Hindlimb muscle (tissue), 1 donor: ENCODE results near the gene ACTRT3. TPM values are rescaled to one million over a fixed set of nuclear protein-coding genes. Genes with fewer than 3 reads are reported as not detected.
"Not testable (repeated sequence)": the region's sequence is repeated elsewhere in the genome, so short reads cannot be mapped to it uniquely, and the experiment has no call there.

Experiments
- DNase-seq: peaks from one replicate; pipeline ENCODE4 v3.0.0-alpha.2; 2013
- polyA plus RNA-seq: library from polyadenylated mRNA; unstranded; fragments of 120-200 nt; gene quantifications from one replicate; pipeline ENCODE4 v1.2.1, GENCODE V29; 2013; ENCODE audit not compliant: insufficient read length

Gene ACTRT3
- polyA plus RNA-seq, 1 donor: 2.1 TPM

DNA sequence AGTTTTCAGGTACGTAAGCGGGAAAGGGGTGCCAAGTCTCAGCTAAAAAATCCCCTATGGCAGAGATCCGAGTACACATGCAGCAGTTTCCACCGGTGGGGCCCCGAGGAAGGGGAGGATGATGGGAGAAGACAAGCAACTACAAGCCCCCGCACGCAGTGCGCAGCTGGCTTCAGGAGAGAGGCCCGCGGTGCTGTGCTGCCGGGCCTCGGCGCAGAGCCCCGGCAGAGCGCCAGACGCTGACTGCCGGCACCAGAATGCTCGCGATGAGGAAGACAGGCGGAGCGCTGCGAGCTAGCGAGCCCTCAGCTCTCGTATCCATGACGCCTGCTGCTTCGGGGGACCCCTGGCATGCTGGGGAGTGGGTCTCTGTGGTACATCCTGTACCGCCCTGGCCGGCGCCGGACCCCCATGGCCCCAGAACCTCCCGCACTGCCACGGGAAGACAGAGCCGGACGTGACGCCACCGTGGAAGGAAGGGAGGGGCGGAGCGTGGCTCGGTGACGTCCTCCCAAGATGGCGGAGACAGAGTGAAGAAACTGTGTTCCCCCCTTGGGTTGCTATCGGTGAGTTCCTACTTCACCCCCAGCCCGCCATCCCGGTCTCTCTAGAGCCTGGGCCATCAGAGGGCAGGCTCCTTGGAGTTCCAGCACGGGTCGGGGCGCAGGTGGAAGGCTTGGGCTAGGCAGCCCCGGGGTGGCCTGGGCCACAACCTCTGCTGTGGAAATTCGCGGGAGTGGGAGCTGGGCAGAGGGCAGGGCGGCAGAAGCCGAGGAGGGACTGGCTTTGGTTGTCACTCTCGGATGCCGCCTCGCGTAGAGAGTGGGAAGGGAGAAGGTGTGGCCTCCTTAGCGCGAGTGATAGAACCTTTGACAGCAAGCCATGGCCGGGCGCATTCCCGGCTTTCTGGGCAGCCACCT, 3.8 kb upstream of the ACTRT3 start, which contains the start of gene MYNN:
Gene MYNN, plus strand, starts transcription at position 500 of the 920 bp plus-strand sequence. CDS start 900 bp downstream, outside the sequence.
- DNase-seq: peak; percentile 95

DNA sequence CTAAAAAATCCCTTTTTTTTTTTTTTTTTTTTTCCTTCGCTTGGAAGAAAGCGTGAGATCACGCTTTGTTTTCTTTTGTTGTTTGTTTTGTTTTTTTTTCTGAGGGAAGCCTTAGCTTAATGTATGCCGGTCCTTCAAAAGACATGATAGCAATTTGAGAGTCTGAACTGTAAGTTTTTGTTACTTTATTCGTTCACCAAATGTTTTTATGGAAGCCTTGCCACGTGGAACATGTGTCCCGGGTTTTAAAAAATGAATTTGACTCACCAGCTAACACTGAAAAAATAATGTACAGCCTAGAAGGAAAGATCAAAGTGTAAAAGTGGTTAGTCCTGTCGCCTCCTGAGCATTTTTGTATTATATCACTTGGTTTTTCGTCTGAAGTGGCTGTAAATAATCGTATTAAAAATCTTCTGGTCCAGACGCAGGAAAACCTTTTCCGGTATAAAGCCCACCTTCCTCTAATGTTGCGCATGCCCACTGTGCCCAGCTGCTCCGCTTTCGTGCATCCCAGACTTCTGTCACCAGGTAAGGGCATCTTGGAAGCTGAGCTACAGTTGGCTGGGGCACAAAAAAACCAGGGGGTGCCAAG, 3.0 kb upstream of the ACTRT3 start:
- peak; percentile 87 for DNase-seq

DNA sequence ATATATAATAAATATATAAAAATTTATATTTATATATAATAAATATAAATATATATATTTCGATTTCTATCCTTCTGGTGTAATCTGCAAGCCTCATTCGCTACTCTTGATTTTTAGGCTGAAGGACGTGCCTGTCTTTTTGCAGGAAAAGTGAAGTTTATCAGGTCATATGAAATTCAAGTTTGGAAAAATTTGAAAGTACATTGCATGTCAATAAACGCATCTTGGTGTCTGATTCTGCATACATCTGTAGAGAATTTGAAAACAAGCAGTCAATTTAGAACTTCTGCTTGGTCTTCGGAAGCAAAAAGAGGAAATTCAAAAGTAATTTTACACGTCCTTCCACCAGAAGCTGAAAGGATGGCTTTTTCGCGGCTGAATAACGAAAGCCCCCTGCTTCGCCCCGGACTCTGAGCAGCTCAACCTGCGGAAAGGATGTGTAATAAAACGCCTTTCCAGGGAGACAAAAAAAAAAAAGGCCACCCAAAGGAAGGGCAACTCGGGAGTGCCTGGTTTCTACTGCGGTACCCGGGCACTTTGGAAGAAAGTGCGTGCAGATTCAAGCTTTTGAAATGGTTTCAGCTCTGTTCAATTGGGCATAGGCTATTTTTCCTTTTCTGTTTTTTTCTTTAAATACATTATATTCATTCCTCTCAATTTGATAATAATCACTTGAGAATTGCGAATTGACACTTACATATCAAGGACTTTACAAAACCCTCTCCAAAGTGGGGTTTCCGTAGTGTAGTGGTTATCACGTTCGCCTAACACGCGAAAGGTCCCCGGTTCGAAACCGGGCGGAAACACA, 2.3 kb upstream of the ACTRT3 start:
- DNase-seq: peak; percentile 85

DNA sequence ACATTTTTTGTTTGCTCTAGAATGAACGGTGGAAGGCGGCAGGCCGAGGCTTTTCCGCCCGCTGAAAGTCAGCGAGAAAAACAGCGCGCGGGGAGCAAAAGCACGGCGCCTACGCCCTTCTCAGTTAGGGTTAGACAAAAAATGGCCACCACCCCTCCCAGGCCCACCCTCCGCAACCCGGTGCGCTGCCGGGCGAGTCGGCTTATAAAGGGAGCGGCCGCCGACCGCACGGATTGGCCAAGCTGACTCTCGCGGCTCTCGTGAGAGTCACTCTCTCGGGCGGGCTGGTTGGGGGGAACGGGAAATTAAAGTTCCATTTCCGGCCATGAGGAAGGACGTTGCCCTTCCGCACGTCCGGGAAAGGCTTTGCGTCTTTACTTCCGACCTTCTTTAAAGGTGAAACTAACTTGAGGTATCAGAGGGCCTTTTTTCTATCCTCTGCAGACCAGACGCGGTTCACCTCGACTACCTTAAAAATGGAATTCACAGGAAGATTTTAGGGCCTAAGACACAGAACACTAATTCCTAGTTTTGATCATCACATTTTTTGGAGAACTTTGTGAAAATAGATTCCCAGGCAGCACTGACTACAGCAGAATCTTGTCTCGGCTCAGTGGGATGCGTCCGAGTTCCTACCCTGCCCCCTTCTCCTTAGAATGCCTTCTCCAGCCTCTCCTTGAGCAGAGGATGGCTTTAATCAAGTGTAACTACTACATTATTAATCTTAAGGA, 4.3 kb downstream of the ACTRT3 start, which contains the start of gene TERC:
Gene TERC, minus strand, starts transcription at position 179 of the 731 bp plus-strand sequence.
- DNase-seq: peak; percentile 96

DNA sequence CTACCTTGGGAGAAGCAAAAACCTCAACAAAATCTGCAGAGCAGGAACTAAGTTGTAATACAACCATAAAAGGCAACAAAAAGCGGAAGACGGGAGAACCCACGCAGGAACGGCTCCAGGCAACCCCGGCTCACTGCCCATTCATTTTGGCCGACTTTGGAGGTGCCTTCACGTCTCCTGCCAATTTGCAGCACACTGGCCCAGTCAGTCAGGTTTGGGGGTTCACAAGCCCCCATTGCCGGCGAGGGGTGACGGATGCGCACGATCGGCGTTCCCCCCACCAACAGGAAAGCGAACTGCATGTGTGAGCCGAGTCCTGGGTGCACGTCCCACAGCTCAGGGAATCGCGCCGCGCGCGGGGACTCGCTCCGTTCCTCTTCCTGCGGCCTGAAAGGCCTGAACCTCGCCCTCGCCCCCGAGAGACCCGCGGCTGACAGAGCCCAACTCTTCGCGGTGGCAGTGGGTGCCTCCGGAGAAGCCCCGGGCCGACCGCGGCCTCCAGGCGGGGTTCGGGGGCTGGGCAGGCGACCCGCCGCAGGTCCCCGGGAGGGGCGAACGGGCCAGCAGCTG, 5.0 kb downstream of the ACTRT3 start:
- peak; percentile 77 for DNase-seq

DNA sequence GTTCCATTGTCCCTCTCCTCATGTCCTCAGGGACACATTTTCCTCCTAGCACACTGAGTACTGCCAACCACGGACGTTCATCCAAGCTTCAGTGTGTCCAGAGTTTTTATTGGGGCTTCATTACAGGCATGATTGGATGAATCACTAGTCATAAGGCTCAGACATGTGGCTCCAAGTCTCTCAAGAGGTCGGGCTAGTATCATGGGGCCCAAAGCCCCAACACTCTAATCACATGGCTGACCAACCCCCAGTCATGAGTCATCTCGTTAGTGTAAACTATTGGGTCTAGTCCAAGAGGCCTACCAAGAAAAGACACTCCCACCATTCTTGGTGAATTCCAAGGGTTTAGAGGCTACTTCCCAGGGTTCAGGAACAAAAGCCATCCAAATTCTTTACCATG, 8.9 kb downstream of the ACTRT3 start:
- no peak for DNase-seq

DNA sequence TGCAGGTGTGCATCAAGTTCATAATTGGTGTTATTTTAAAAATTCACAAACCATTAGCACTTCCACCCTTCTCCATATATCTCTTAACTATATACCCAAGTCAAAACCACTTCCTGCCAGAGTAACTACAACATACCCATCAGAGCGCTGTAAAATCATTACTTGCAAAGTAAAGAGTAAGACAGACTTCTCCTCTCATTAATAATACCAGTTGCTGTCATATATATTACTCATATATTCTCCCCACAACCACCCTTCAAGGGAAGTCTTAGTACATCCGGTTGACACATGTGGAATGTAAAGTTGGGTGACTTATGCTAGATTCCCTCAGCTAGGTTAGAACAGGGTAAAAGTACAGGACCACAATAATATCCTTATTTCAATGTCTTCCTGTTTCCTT, 10.1 kb downstream of the ACTRT3 start:
- DNase-seq: no peak

DNA sequence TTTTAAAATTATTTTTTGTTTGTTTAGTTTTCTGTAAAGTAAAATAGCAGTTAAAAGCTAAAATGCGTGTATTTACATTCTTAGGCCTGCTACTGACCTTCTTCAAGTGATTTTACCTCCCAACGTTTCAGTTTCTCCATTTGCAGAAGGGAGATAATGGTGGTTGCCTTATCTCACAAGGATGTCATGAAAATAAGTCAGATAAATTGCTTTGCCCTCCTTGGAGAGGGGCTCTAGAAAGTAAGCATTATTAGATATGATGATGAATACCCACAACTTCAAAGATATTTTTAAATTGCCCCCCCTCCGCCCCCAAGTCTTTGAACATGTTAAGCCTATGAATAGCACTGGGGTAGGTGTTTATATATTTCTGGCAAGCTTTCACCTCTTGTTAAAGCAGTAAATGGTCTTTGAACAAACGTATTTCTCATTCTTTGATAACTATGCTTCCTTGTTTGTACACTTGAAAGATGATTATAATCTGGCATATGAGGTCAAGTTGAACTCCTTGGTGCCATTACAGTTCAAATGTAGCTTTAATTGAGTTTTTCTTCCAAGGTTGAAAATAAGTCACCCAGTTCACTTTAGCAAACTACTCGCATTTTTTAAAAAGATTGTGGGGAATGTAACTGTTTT, 10.9 kb downstream of the ACTRT3 start:
- DNase-seq: no peak

DNA sequence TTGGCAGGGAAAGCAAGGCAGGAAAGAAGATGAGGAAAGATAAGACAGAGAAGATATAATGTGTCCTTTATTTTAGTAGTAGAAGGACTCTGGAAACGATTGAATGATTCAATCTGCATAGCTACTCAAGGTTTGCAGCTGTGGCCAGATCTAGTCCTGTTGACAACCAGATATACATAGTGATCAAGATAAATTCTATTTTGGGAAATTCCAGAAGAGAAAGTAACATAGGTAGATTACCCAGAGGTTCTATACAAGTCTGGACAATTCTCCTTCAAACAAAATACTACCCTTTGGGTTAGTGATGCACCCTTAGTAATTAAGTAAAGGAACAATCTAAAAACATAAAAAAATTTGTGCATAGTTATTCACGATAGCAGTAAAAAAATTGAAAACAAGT, 13.9 kb downstream of the ACTRT3 start:
- DNase-seq: no peak

DNA sequence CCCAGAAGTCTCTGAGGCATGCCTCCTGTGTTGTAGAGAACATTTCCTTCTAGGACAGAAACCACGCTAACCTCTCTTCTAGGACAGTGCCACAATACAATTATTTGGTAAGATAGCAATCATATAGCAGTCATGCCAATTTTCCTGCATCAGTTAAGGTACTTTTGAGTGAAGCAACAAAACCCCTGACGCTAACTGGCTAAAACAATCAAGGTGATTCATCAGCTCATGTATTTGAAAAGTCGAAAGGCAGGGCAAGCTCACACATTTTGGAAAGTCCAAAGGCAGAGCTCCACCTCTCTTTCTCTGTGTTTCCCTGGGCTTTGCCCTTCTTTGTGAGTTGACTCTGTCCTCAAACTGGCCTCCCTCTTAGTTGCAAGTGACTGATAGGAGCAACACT, 14.7 kb downstream of the ACTRT3 start:
- DNase-seq: no peak

DNA sequence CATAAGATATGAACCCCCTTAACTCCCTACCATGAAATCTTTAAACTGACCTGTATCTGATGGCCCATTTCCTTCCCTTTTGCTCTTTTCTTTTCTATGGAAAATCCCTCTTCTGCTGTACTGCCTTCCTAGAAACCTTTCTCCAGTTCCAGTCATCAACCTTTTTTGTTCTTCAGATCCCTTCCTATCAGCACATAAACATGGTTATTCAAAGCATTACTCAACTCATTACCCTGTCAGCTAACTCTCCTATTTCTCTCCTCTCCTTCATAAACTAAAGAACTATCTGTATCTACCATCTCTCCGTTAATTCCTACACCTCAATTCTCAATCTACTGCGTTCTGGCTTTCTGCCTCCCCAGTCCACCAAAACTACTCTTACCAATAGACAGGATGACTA, 17.5 kb downstream of the ACTRT3 start:
- no peak for DNase-seq

DNA sequence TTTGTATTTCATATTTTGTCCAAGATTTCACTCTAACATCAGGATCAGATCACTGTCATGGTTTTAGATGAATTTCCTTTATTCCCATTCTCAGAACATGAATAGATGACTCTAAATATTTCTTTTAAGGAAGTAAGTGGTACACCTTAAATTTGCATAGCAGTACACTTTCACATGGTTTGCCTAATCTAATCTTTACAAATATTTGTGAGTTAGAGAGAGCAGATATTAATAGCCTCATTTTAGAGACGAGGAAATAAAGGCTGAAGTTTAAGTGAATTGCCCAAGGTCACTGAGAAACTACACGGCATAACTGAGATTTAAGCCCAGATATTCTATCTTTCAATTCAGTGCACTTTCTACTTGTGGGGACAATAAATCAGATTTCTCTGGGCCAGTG, 18.7 kb downstream of the ACTRT3 start:
- DNase-seq: no peak

DNA sequence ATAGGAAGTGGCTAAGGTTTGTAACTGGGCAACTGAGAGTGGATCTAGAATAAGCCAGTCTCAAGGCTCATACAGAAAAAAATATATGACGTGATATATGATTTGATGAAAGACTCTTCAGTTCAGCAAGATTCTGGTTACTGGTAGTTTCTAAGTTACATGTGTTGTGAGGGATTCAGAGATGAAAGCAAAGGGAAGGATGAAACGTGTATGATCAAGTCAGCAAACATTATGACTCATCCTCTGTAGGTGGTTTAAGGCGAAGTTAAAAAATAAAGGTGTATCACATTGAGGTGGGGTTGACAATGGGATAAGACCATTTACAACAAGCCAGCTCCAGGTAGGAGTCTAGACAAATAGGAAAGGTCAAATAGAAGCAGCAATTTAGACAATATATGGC, 20.7 kb downstream of the ACTRT3 start:
- no peak for DNase-seq

DNA sequence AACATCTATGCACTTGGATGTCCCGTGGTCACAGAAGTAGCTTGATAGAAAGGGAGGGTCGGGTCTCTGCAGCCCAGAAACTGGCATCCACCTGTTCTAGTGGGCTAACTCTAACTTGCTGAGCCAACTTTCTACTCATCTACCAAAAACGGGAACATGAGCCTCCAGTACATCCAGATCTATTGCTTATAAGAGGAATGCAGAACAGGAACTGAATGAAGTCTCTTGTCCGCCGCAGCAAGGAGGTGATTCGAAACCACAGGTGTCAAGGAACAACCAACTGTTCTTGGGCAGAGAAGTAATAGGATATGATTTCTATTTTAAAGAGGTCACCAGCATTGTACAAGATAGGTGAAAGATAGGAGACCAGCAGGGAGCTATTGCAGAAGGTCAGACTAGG, 22.4 kb downstream of the ACTRT3 start:
- no peak for DNase-seq

DNA sequence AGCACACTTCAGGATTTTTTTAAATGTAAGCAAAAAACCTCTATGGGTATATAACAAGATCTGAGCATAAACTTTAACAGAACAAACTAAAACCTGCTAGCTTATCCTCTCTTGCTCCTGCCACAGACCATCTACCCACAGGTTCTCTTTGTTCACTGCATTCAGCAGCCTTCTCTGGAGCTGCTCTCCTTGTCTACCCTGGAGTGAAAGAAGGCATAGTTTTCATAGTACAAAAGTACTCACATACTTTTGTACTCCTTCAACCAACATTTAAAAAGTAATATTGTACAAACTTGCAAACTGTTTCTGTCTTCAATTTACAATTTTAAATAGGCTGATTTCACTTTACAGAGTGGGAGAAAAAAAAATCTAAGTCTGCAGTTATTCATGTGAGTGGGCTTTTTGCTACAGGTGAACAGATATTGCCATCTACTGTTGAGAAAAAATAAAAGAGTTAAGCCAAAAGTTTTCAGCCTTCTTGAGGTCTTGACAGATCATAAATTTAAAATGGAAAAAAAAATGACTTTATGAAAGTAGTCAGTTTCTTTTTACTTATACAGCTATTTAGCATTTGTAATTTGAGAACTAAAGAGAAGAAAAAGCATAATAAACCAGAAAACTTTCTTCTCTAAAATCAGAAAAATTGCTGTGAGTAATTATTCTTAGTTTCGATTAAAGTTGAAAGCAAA, 24.9 kb downstream of the ACTRT3 start:
- no peak for DNase-seq

DNA sequence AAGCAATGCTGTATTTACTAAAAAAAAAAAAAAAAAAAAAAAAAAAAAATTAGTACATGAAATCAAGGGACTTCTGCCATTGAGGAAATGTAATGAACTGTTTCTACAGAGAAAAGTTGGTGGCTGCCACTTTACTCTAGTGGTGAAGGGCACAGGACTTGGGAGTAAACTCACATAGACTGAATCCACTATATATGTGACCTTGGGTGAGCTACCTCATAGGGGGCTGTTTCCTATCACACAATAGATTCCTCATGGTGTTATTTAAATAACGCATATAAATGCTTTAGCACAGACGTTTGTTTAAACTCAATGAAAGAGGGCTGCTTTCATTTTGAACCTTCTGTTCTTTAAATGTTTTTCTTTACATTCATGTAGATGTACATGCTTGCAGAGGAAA, 30.3 kb downstream of the ACTRT3 start:
- DNase-seq: no peak

DNA sequence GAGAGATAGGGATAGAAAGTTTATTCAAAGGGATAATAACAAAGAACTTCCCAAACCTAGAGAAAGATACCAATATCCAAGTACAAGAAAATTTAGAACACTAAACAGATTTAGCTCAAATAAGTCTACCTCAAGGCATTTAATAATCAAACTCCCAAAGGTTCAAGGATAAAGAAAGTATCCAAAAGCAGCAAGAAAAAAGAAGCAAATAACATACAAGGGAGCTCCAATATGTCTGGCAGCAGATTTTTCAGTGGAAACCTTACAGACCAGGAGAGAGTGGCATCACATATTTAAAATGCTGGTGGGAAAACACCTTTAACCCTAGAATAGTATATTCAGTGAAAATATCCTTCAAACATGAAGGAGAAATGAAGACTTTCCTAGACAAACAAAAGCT, 37.5 kb downstream of the ACTRT3 start:
- not testable (repeated sequence) for DNase-seq

DNA sequence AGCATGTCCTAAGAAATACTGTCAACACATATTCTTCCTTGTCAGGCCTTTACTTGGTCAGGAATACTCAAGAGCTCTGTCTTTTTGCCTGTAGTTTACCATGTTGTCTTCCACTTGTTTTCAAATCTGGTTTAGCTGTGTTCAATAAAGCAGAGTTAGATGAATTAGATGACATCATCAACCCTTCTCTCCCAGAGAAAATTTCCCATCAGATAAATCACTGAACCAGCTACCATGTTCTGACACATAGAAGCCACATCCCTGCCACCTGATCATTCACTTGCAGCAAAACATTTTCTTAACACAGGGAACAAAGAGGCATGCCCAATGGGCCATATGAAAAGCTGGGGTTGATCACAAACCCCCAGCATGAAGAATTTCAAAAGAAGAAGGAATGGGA, 46.6 kb downstream of the ACTRT3 start:
- DNase-seq: no peak

DNA sequence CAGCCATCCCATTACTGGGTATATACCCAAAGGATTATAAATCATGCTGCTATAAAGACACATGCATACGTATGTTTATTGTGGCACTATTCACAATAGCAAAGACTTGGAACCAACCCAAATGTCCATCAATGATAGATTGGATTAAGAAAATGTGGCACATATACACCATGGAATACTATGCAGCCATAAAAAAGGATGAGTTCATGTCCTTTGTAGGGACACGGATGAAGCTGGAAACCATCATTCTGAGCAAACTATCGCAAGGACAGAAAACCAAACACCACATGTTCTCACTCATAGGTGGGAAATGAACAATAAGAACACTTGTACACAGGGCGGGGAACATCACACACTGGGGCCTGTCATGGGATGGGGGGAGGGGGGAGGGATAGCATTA, 50.9 kb downstream of the ACTRT3 start:
- DNase-seq: not testable (repeated sequence)
